CD4-positive, alpha-beta memory T cell (primary cell): Measurements from ENCODE around the gene BTN2A1. TPM values are rescaled to one million over a fixed set of nuclear protein-coding genes. Genes with fewer than 3 reads are reported as not detected.

Experiments used
- CTCF ChIA-PET: fragments of 350-600 bp; sonication (Branson Sonifier 250); formaldehyde crosslinking; loops from one replicate; lab custom pipeline; 2021; ENCODE audit warnings: inconsistent platforms; ENCODE audit not compliant: partially characterized antibody; lab: Charles Lee
- POLR2A ChIA-PET: fragments of 350-600 bp; sonication (Branson Sonifier 250); formaldehyde crosslinking; loops from one replicate; lab custom pipeline; 2021; ENCODE audit not compliant: partially characterized antibody; lab: Charles Lee
- DNase-seq, 5 donors: peaks; one replicate each; pipeline versions ENCODE4 v3.0.0 to v3.0.0-alpha.2; 2020 to 2022; ENCODE audit warnings: mixed read lengths in 1 of 5
- H3K27ac ChIP-seq: one replicate; pipeline ENCODE4 v1.7.0; 2013; ENCODE audit warnings: low read depth, low read length
- H3K27me3 ChIP-seq: 2 replicates; pipeline ENCODE4 v1.7.0; 2013; ENCODE audit warnings: mild to moderate bottlenecking, low read length, moderate library complexity; ENCODE audit not compliant: insufficient read depth
- H3K36me3 ChIP-seq: 2 replicates; pipeline ENCODE4 v1.7.0; 2013; ENCODE audit warnings: mild to moderate bottlenecking, low read length, moderate library complexity; ENCODE audit not compliant: insufficient read depth
- H3K4me1 ChIP-seq: 2 replicates; pipeline ENCODE4 v1.7.0; 2013; ENCODE audit warnings: mild to moderate bottlenecking, low read length, moderate library complexity; ENCODE audit not compliant: insufficient read depth
- H3K4me3 ChIP-seq, 2 donors: one replicate each; pipeline ENCODE4 v1.7.0; 2013; ENCODE audit warnings: low read length in 2 of 2, mild to moderate bottlenecking in 1 of 2
- H3K9me3 ChIP-seq, 2 donors: one replicate each; pipeline ENCODE4 v1.7.0; 2013; ENCODE audit warnings: low read length in 2 of 2, control low read depth in 1 of 2; ENCODE audit not compliant: control insufficient read depth in 1 of 2
- H3K27ac Mint-ChIP-seq, 7 donors: one replicate each; pipeline ENCODE4 v1.8.0; 2020 to 2021; ENCODE audit warnings: mixed read lengths in 7 of 7, mild to moderate bottlenecking in 6 of 7, inconsistent platforms in 3 of 7, moderate library complexity in 3 of 7
- H3K27me3 Mint-ChIP-seq, 2 donors: one replicate each; pipeline ENCODE4 v1.8.0; 2020 to 2021; ENCODE audit warnings: mixed read lengths in 2 of 2
- H3K36me3 Mint-ChIP-seq, 2 donors: one replicate each; pipeline ENCODE4 v1.8.0; 2020 to 2021; ENCODE audit warnings: mixed read lengths in 2 of 2, inconsistent platforms in 1 of 2, mild to moderate bottlenecking in 1 of 2
- H3K4me1 Mint-ChIP-seq, 4 donors: one replicate each; pipeline ENCODE4 v1.8.0; 2020 to 2021; ENCODE audit warnings: mixed read lengths in 4 of 4, mild to moderate bottlenecking in 1 of 4
- H3K4me3 Mint-ChIP-seq, 8 donors: one replicate each; pipeline ENCODE4 v1.8.0; 2020 to 2021; ENCODE audit warnings: mixed read lengths in 8 of 8, mild to moderate bottlenecking in 7 of 8, moderate library complexity in 6 of 8, inconsistent platforms in 3 of 8
- H3K9me3 Mint-ChIP-seq, 8 donors: one replicate each; pipeline ENCODE4 v1.8.0; 2020 to 2021; ENCODE audit warnings: mixed read lengths in 8 of 8, mild to moderate bottlenecking in 5 of 8, inconsistent platforms in 3 of 8, moderate library complexity in 1 of 8
- intact Hi-C: fragments of 100-400 bp; cut with micrococcal nuclease; formaldehyde crosslinking; loops from one replicate; pipeline ENCODE4 v1.15.1; 2023
- polyA plus RNA-seq, 2 donors: library from polyadenylated mRNA; unstranded; fragments of 300-500 nt; fragmentation: Illumina TruSeq; gene quantifications; one replicate each; pipeline ENCODE4 v1.2.3, GENCODE V29; 2021
- total RNA-seq, 2 experiments: library from RNA; stranded (reverse); gene quantifications; one replicate each; pipeline ENCODE4 v1.2.3, GENCODE V29; 2021

Gene BTN2A1
- total and polyA plus RNA-seq, 4 experiments from 2014 or later: 10.9 to 62.8 (median 36.4) TPM

- H3K36me3 Mint-ChIP-seq: peaks cover 31 to 36% of the 10 kb centered on the region in 2 donors
- H3K4me1 Mint-ChIP-seq: peaks cover 32 to 62% (median 45%) of the 10 kb centered on the region in 4 donors
- Histone ChIP-seq H3K27me3 (no peaks in the 10 kb centered on the region), H3K27ac (peak overlapping the region; percentile 81), H3K9me3 (no peaks in the 10 kb centered on the region), H3K36me3 (peaks cover 13% of the 10 kb centered on the region), H3K4me3 (peak overlapping the region in 1 of 2 donors; percentile 16), H3K4me1 (peaks cover 48% of the 10 kb centered on the region)
- peak overlapping the region; percentile 79 to 98 (median 93) for H3K4me3 Mint-ChIP-seq
- peak overlapping the region; percentile 99 to 100 (median 99) for H3K27ac Mint-ChIP-seq
- intact Hi-C loops: loop anchor here (1.0 to 5.0 kb wide), 4 partner anchors 66 to 130 kb away; partner anchors contain the start of genes BTN3A2 and HMGN4
- H3K9me3 Mint-ChIP-seq: peaks cover 0 to 10% (median 2%) of the 10 kb centered on the region in 8 donors
- no peaks in the 10 kb centered on the region for H3K27me3 Mint-ChIP-seq
- peak in 4 of 5 donors; percentile 15 to 33 (median 18) for DNase-seq
- ChIA-PET POLR2A (interaction anchor here (0.7 to 6.1 kb wide), 26 partner anchors 8 to 1366 kb away, joined by 3 to 108 read pairs (median 14); partner anchors contain the start of genes BTN1A1, BTN2A1, BTN2A2 and BTN3A2), CTCF (interaction anchor here (0.8 to 1.9 kb wide), 5 partner anchors 10 to 131 kb away, joined by 3 to 6 read pairs (median 4); no protein-coding TSS in a partner anchor)
Measured at GRCh38 chr6:26472549-26473290, 15.0 kb downstream of the BTN2A1 start.

- POLR2A ChIA-PET: interaction anchor here (0.6 to 6.1 kb wide), 41 partner anchors 8 to 1006 kb away, joined by 3 to 108 read pairs (median 8); partner anchors contain the start of genes BTN1A1, BTN2A1, BTN2A2 and BTN3A2
- peaks cover 34 to 67% (median 49%) of the 10 kb centered on the region in 4 donors for H3K4me1 Mint-ChIP-seq
- Histone ChIP-seq H3K27ac (peak overlapping the region; percentile 81), H3K4me3 (peak overlapping the region; percentile 63 to 73), H3K36me3 (peaks cover 8% of the 10 kb centered on the region), H3K9me3 (no peaks in the 10 kb centered on the region), H3K4me1 (peaks cover 52% of the 10 kb centered on the region), H3K27me3 (no peaks in the 10 kb centered on the region)
- H3K36me3 Mint-ChIP-seq: peaks cover 24 to 30% of the 10 kb centered on the region in 2 donors
- intact Hi-C loops: loop anchor here (1.0 to 5.0 kb wide), 4 partner anchors 65 to 131 kb away; partner anchors contain the start of genes BTN3A2 and HMGN4
- DNase-seq: peak in 1 of 5 donors; percentile 5
- peak overlapping the region; percentile 99 to 100 (median 99) for H3K27ac Mint-ChIP-seq
- CTCF ChIA-PET: interaction anchor here (1.2 to 2.1 kb wide), 6 partner anchors 9 to 132 kb away, joined by 4 to 15 read pairs (median 4); partner anchors contain the start of gene HMGN4
- H3K4me3 Mint-ChIP-seq: peak overlapping the region; percentile 84 to 99 (median 94)
- H3K9me3 Mint-ChIP-seq: peaks cover 0 to 10% (median 2%) of the 10 kb centered on the region in 8 donors
- H3K27me3 Mint-ChIP-seq: no peaks in the 10 kb centered on the region
Measured at GRCh38 chr6:26473429-26473757, 15.6 kb downstream of the BTN2A1 start.

- CTCF ChIA-PET: interaction anchor here (0.6 to 2.1 kb wide), 13 partner anchors 9 to 298 kb away, joined by 3 to 15 read pairs (median 4); partner anchors contain the start of gene HMGN4
Measured at GRCh38 chr6:26473758-26474438, 16.1 kb downstream of the BTN2A1 start.

GRCh38 chr6:26474439-26474881 lies 16.7 kb downstream of the BTN2A1 start:
- H3K27me3 ChIP-seq: no peaks in the 10 kb centered on the region
- no peaks in the 10 kb centered on the region for H3K36me3 ChIP-seq
- H3K27ac ChIP-seq: peak overlapping the region; percentile 81
- CTCF ChIA-PET: interaction anchor here (0.6 to 2.1 kb wide), 13 partner anchors 10 to 299 kb away, joined by 3 to 15 read pairs (median 4); partner anchors contain the start of gene HMGN4
- Mint-ChIP-seq H3K27me3 (no peaks in the 10 kb centered on the region), H3K4me3 (peak overlapping the region; percentile 84 to 99 (median 94)), H3K9me3 (peaks cover 0 to 10% (median 3%) of the 10 kb centered on the region in 8 donors), H3K4me1 (peaks cover 37 to 72% (median 53%) of the 10 kb centered on the region in 4 donors), H3K27ac (peak overlapping the region; percentile 99 to 100 (median 99)), H3K36me3 (peaks cover 14 to 20% of the 10 kb centered on the region in 2 donors)
- peak overlapping the region; percentile 52 to 73 for H3K4me3 ChIP-seq
- peaks cover 52% of the 10 kb centered on the region for H3K4me1 ChIP-seq
- intact Hi-C loops: loop anchor here (1.0 to 5.0 kb wide), 9 partner anchors 16 to 132 kb away; partner anchors contain the start of gene BTN3A3
- POLR2A ChIA-PET: interaction anchor here (0.6 to 6.1 kb wide), 57 partner anchors 8 to 1363 kb away, joined by 3 to 108 read pairs (median 5); partner anchors contain the start of genes BTN1A1, BTN2A1, BTN2A2 and BTN3A2
- no peaks in the 10 kb centered on the region for H3K9me3 ChIP-seq
- no peak for DNase-seq

More at GRCh38 chr6:26473758-26474438, 16.1 kb downstream of the BTN2A1 start:
- peaks cover 0 to 10% (median 2%) of the 10 kb centered on the region in 8 donors for H3K9me3 Mint-ChIP-seq
- intact Hi-C loops: loop anchor here (1.0 to 5.0 kb wide), 11 partner anchors 16 to 132 kb away; partner anchors contain the start of genes BTN3A2, BTN3A3 and HMGN4
- Histone ChIP-seq H3K27me3 (no peaks in the 10 kb centered on the region), H3K9me3 (no peaks in the 10 kb centered on the region), H3K4me1 (peaks cover 52% of the 10 kb centered on the region), H3K4me3 (peak overlapping the region; percentile 63 to 73), H3K36me3 (peaks cover 3% of the 10 kb centered on the region), H3K27ac (peak overlapping the region; percentile 81)
- H3K4me1 Mint-ChIP-seq: peaks cover 37 to 72% (median 51%) of the 10 kb centered on the region in 4 donors
- no peaks in the 10 kb centered on the region for H3K27me3 Mint-ChIP-seq
- H3K27ac Mint-ChIP-seq: peak overlapping the region; percentile 99 to 100 (median 99)
- H3K36me3 Mint-ChIP-seq: peaks cover 19 to 25% of the 10 kb centered on the region in 2 donors
- POLR2A ChIA-PET: interaction anchor here (0.6 to 6.1 kb wide), 59 partner anchors 9 to 1363 kb away, joined by 3 to 108 read pairs (median 5); partner anchors contain the start of genes BTN1A1, BTN2A1, BTN2A2 and BTN3A2
- H3K4me3 Mint-ChIP-seq: peak overlapping the region; percentile 84 to 99 (median 94)
- peak; percentile 91 to 94 (median 92) for DNase-seq

GRCh38 chr6:26475823-26476729 lies 18.3 kb downstream of the BTN2A1 start:
- Mint-ChIP-seq H3K4me1 (peaks cover 37 to 72% (median 54%) of the 10 kb centered on the region in 4 donors), H3K27me3 (no peaks in the 10 kb centered on the region), H3K36me3 (peaks cover 8 to 12% of the 10 kb centered on the region in 2 donors), H3K27ac (peak overlapping the region; percentile 89 to 100 (median 99)), H3K4me3 (peak overlapping the region in 6 of 8 donors; percentile 6 to 97 (median 38)), H3K9me3 (peaks cover 0 to 10% (median 3%) of the 10 kb centered on the region in 8 donors)
- Histone ChIP-seq H3K4me1 (peaks cover 52% of the 10 kb centered on the region), H3K27ac (peak overlapping the region; percentile 81), H3K36me3 (no peaks in the 10 kb centered on the region), H3K27me3 (no peaks in the 10 kb centered on the region), H3K9me3 (no peaks in the 10 kb centered on the region), H3K4me3 (no peak overlapping the region)
- no peak for DNase-seq
- intact Hi-C loops: loop anchor here (2.0 kb wide), 1 partner anchor 55 kb away; no protein-coding TSS in a partner anchor
- ChIA-PET CTCF (interaction anchor here (0.9 to 1.5 kb wide), 4 partner anchors 11 to 57 kb away, joined by 3 read pairs; no protein-coding TSS in a partner anchor), POLR2A (interaction anchor here (0.7 to 6.1 kb wide), 14 partner anchors 9 to 352 kb away, joined by 3 to 108 read pairs (median 6); partner anchors contain the start of genes BTN1A1, BTN3A3 and HMGN4)
